ENCODE measurements around the gene CDH23. TPM values are rescaled to one million over a fixed set of nuclear protein-coding genes. Genes with fewer than 3 reads are reported as not detected.

The CDH23 gene
- total and polyA plus RNA-seq, 9 of the 15 experiments (the other 6 are each of a cell fraction or from before 2014, with no cell fraction given) = 0.18 to 1.2 (median 0.47) TPM

DNA sequence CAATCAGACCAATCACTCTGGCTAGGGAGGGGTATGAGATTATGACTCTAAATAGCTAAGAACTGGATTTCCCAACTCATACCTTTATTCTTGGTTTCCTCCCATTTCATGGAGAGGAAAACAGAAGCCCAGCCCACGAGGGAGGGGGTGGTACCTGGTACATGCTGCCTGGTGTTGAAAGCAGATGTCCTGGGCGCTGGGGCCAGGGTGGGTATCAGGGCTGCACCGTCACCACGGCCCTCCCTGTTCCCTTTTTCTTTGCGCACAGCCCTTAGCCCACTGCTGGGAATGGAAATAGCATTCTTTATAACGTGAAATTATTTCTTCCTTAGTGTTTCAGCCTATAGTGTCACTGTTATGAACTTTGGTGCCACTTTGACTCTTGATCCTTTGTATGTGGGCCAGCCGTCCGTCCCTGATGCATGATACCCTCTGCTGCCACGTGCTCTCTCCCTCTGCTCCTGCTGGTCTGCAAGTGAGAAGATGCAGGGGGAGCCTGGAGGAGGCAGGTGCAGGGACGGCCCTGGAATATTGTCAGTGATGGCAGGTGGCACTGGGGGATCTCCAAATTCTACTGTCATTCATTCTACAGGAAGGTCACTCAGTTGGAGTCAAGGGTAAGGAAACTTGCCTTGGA lies 158.5 kb downstream of the CDH23 start:
- H3K9ac ChIP-seq (ENCODE audit: insufficient read depth in 1 of 2, low read depth in 2 of 2, low read length in 2 of 2) = no peak overlapping the region
- no peaks in the 10 kb centered on the region for H3K79me2 ChIP-seq (ENCODE audit: control insufficient read depth, insufficient read depth, low read length)
- ATAC-seq (no peak), DNase-seq (ENCODE audit: extremely low read depth in 1 of 4, low spot score in 3 of 4) (no peak), FAIRE-seq (no peak)
- H3K27me3 ChIP-seq (ENCODE audit: control insufficient read depth in 2 of 2, insufficient read depth in 2 of 2, low read length in 2 of 2) = peaks cover 12 to 16% of the 10 kb centered on the region in 2 experiments; a peak in 3 of 5 replicates
- no peaks in the 10 kb centered on the region for H3K36me3 ChIP-seq (ENCODE audit: control insufficient read depth, insufficient read depth, low read length)
- no TSS peak for BruUV-seq (replicated peaks)
- no peak overlapping the region for H2AFZ ChIP-seq (ENCODE audit: low read depth, low read length)
- in situ Hi-C loops (cut with MboI) = no loop called here
- H3K4me1 ChIP-seq (replicated peaks in 1 of 2; ENCODE audit: control insufficient read depth in 2 of 2, insufficient read depth in 2 of 2, low read length in 2 of 2) = peaks cover 0 to 4% of the 10 kb centered on the region in 2 experiments; a peak in 2 of 5 replicates
- no peak overlapping the region for H3K27ac ChIP-seq (ENCODE audit: extremely low read depth, low read depth, low read length)
- H3K9me3 ChIP-seq (replicated peaks; ENCODE audit: control insufficient read depth, insufficient read depth, low read depth, low read length) = no peaks in the 10 kb centered on the region
- TF ChIP-seq ESRRA (IDR thresholded peaks at IDR 0.05; ENCODE audit: borderline replicate concordance, low read depth) (no peak), POLR2A (conservative IDR thresholded peaks at IDR 0.05) (no peak), IRF2 (CRISPR knock-in tag; IDR thresholded peaks at IDR 0.05) (no peak), ZNF785 (CRISPR knock-in tag; IDR thresholded peaks at IDR 0.05) (no peak)
- WGBS (ENCODE audit: insufficient coverage, low coverage, missing lambda C conversion rate) = 11% methylated on average over 10 of the region's 10 CpGs
- CTCF ChIA-PET (ENCODE audit: low intra/inter-chr PET ratio) = no interaction called here
- no peak overlapping the region for H3K4me3 ChIP-seq
- no peaks in the 10 kb centered on the region for H4K20me1 ChIP-seq (replicated peaks; ENCODE audit: control insufficient read depth, insufficient read depth, low read length)
- POLR2A ChIA-PET = interaction anchor here (1.3 to 1.9 kb wide), 2 partner anchors 14 to 27 kb away, joined by 3 to 4 read pairs; no protein-coding TSS in a partner anchor
- H3K9me1 ChIP-seq (ENCODE audit: control insufficient read depth, insufficient read depth, low read length) = no peaks in the 10 kb centered on the region
- H3K4me2 ChIP-seq (ENCODE audit: insufficient read depth, low read length) = no peak overlapping the region
- intact Hi-C loops (cut with micrococcal nuclease) = no loop called here

DNA sequence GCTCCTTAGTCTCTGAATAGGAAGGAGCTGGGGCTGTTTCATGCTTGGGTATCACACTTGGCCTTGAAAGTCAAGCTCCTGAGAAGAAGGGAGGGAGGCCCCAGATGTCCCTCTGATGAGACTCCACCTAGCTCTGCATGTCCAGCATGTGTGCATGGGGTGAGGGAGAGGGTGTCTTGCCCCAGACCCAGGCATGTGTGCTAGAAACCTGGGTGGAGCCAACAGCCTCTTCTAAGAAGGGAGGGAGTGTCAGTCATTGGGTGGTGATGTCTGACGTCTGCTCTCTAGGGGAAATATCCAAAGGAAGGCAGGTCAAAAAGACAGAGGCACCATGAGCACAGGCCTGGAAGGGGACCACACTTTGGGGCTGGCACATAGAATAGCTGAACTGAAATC lies 159.0 kb downstream of the CDH23 start:
- intact Hi-C loops (cut with micrococcal nuclease) = no loop called here
- no peaks in the 10 kb centered on the region for H3K36me3 ChIP-seq (ENCODE audit: control insufficient read depth, insufficient read depth, low read length)
- H3K79me2 ChIP-seq (ENCODE audit: control insufficient read depth, insufficient read depth, low read length) = no peaks in the 10 kb centered on the region
- 0% methylated on average over 1 of the region's 1 CpG for WGBS (ENCODE audit: insufficient coverage, low coverage, missing lambda C conversion rate)
- FAIRE-seq (peak; percentile 81), DNase-seq (ENCODE audit: extremely low read depth in 1 of 4, low spot score in 3 of 4) (peak in 2 of 4 experiments; percentile 42 to 49), ATAC-seq (peak; percentile 72)
- peaks cover 0 to 4% of the 10 kb centered on the region in 2 experiments; a peak in 2 of 5 replicates for H3K4me1 ChIP-seq (replicated peaks in 1 of 2; ENCODE audit: control insufficient read depth in 2 of 2, insufficient read depth in 2 of 2, low read length in 2 of 2)
- no TSS peak for BruUV-seq (replicated peaks)
- ChIA-PET CTCF (ENCODE audit: low intra/inter-chr PET ratio) (no interaction called here), POLR2A (interaction anchor here (1.9 kb wide), 1 partner anchor 15 kb away, joined by 4 read pairs; no protein-coding TSS in a partner anchor)
- no peak overlapping the region for H3K4me2 ChIP-seq (ENCODE audit: insufficient read depth, low read length)
- H3K4me3 ChIP-seq = no peak overlapping the region
- no peak overlapping the region for H3K27ac ChIP-seq (ENCODE audit: extremely low read depth, low read depth, low read length)
- H2AFZ ChIP-seq (ENCODE audit: low read depth, low read length) = no peak overlapping the region
- no peaks in the 10 kb centered on the region for H3K9me1 ChIP-seq (ENCODE audit: control insufficient read depth, insufficient read depth, low read length)
- peaks cover 16 to 19% of the 10 kb centered on the region in 2 experiments; a peak in 3 of 5 replicates for H3K27me3 ChIP-seq (ENCODE audit: control insufficient read depth in 2 of 2, insufficient read depth in 2 of 2, low read length in 2 of 2)
- no peaks in the 10 kb centered on the region for H4K20me1 ChIP-seq (replicated peaks; ENCODE audit: control insufficient read depth, insufficient read depth, low read length)
- in situ Hi-C loops (cut with MboI) = no loop called here
- H3K9me3 ChIP-seq (replicated peaks; ENCODE audit: control insufficient read depth, insufficient read depth, low read depth, low read length) = no peaks in the 10 kb centered on the region
- H3K9ac ChIP-seq (ENCODE audit: insufficient read depth in 1 of 2, low read depth in 2 of 2, low read length in 2 of 2) = no peak overlapping the region; a peak in 1 of 4 replicates
- TF ChIP-seq, protein P1, sequence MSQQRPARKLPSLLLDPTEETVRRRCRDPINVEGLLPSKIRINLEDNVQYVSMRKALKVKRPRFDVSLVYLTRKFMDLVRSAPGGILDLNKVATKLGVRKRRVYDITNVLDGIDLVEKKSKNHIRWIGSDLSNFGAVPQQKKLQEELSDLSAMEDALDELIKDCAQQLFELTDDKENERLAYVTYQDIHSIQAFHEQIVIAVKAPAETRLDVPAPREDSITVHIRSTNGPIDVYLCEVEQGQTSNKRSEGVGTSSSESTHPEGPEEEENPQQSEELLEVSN (IDR thresholded peaks at IDR 0.05; ENCODE audit: borderline replicate concordance in 1 of 2, extremely low read depth in 1 of 2, insufficient read depth in 1 of 2, insufficient read length in 1 of 2, low read depth in 1 of 2, low read length in 1 of 2, poor library complexity in 1 of 2, severe bottlenecking in 1 of 2) = peak in 1 of 2 experiments; percentile 76
- TF ChIP-seq, protein P2, sequence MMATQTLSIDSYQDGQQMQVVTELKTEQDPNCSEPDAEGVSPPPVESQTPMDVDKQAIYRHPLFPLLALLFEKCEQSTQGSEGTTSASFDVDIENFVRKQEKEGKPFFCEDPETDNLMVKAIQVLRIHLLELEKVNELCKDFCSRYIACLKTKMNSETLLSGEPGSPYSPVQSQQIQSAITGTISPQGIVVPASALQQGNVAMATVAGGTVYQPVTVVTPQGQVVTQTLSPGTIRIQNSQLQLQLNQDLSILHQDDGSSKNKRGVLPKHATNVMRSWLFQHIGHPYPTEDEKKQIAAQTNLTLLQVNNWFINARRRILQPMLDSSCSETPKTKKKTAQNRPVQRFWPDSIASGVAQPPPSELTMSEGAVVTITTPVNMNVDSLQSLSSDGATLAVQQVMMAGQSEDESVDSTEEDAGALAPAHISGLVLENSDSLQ (IDR thresholded peaks at IDR 0.05) = peak; percentile 78
- TF ChIP-seq NFYB (IDR thresholded peaks at IDR 0.05; ENCODE audit: extremely low read depth, insufficient read length) (peak; percentile 3), L3MBTL2 (IDR thresholded peaks at IDR 0.05) (peak; percentile 56; the same call in 1 of the 2 replicates)
